PC-3 (cell line): Measurements from ENCODE around the gene DBNL. TPM values are rescaled to one million over a fixed set of nuclear protein-coding genes. Genes with fewer than 3 reads are reported as not detected.

ENCODE experiments used
- ATAC-seq: fragments of 200-7000 bp; cut with Tn5 transposase; 2 replicates; pipeline ENCODE4 v1.9.1; 2020; ENCODE audit warnings: mild to moderate bottlenecking, moderate library complexity
- BruUV-seq: library from RNA; stranded (reverse); fragments of 400-500 nt; replicated peaks from 2 replicates; lab custom pipeline; 2021; lab: Mats Ljungman, UMichigan
- CTCF ChIA-PET: fragments of 300-600 bp; sonication (Branson Sonifier 250); formaldehyde crosslinking; loops from one replicate; lab custom pipeline; 2022; ENCODE audit warnings: antibody characterized with exemption; lab: Charles Lee
- POLR2A ChIA-PET: fragments of 300-600 bp; sonication (Branson Sonifier 250); formaldehyde crosslinking; loops from one replicate; lab custom pipeline; 2022; ENCODE audit warnings: antibody characterized with exemption; ENCODE audit not compliant: unreplicated experiment; lab: Charles Lee
- DNase-seq: peaks from one replicate; pipeline ENCODE4 v3.0.0-alpha.2; 2015
- H2AFZ ChIP-seq: fragments of 300-600 bp; sonication (generic); 2 replicates; pipeline ENCODE4 v1.6.0; 2016; ENCODE audit warnings: antibody characterized with exemption, low read length
- H3F3A ChIP-seq: fragments of 300-600 bp; sonication (generic); one replicate; pipeline ENCODE4 v1.6.0; 2017; ENCODE audit warnings: antibody characterized with exemption, low read length, control low read depth, mild to moderate bottlenecking; ENCODE audit not compliant: unreplicated experiment
- H3K27ac ChIP-seq: fragments of 300-600 bp; sonication (generic); 2 replicates; pipeline ENCODE4 v1.5.1; 2016; ENCODE audit warnings: mild to moderate bottlenecking, low read length
- H3K27me3 ChIP-seq: fragments of 300-600 bp; sonication (generic); 2 replicates; pipeline ENCODE4 v1.6.1; 2016; ENCODE audit warnings: low read length, mixed read lengths
- H3K36me3 ChIP-seq: fragments of 300-600 bp; sonication (generic); 2 replicates; pipeline ENCODE4 v1.6.1; 2016; ENCODE audit warnings: low read depth, mixed run types, low read length, mixed read lengths
- H3K4me1 ChIP-seq: fragments of 300-600 bp; sonication (generic); 2 replicates; pipeline ENCODE4 v1.5.1; 2016; ENCODE audit warnings: low read length; ENCODE audit not compliant: insufficient read depth
- H3K4me2 ChIP-seq: fragments of 300-600 bp; sonication (generic); 2 replicates; pipeline ENCODE4 v1.6.0; 2016; ENCODE audit warnings: low read length
- H3K4me3 ChIP-seq: fragments of 300-600 bp; sonication (generic); 2 replicates; pipeline ENCODE4 v1.5.1; 2016; ENCODE audit warnings: mild to moderate bottlenecking, low read length, mixed read lengths
- H3K79me2 ChIP-seq: fragments of 300-600 bp; sonication (generic); 2 replicates; pipeline ENCODE4 v1.6.1; 2017; ENCODE audit warnings: low read length, mixed read lengths
- H3K9ac ChIP-seq: fragments of 300-600 bp; sonication (generic); 2 replicates; pipeline ENCODE4 v1.6.0; 2016; ENCODE audit warnings: mild to moderate bottlenecking, low read length
- H3K9me2 ChIP-seq: fragments of 300-600 bp; sonication (generic); replicated peaks from 2 replicates; pipeline ENCODE4 v1.6.1; 2016; ENCODE audit warnings: mixed run types, low read length, mixed read lengths
- H3K9me3 ChIP-seq: fragments of 300-600 bp; sonication (generic); 2 replicates; pipeline ENCODE4 v1.6.1; 2016; ENCODE audit warnings: low read length, mixed read lengths
- H4K20me1 ChIP-seq: fragments of 300-600 bp; sonication (generic); 2 replicates; pipeline ENCODE4 v1.6.1; 2016; ENCODE audit warnings: low read length, mixed read lengths
- CTCF ChIP-seq: fragments of 300-600 bp; sonication (generic); conservative IDR thresholded peaks from 2 replicates; pipeline ENCODE4 v1.5.1; 2017; ENCODE audit warnings: antibody characterized with exemption, low read depth, mild to moderate bottlenecking, low read length
- EZH2 ChIP-seq: fragments of 300-600 bp; sonication (generic); IDR thresholded peaks from one replicate; pipeline ENCODE4 v1.6.1; 2017; ENCODE audit warnings: antibody characterized with exemption, mild to moderate bottlenecking, low read length; ENCODE audit not compliant: unreplicated experiment
- EZH2phosphoT487 ChIP-seq: fragments of 300-600 bp; sonication (generic); IDR thresholded peaks from 2 replicates; pipeline ENCODE4 v1.6.1; 2018; ENCODE audit warnings: mild to moderate bottlenecking, antibody characterized with exemption, low read length, borderline replicate concordance
- intact Hi-C: fragments of 100-400 bp; cut with micrococcal nuclease; formaldehyde crosslinking; loops from 2 replicates; pipeline ENCODE4 v1.9.0; 2023
- total RNA-seq: library from RNA; depleted of rRNA; stranded (reverse); fragments of >200 nt; gene quantifications from 2 replicates; pipeline ENCODE4 v1.2.3, GENCODE V29; 2014

The DBNL gene
- total RNA-seq, 1 experiment from 2014 or later = 108 TPM

GRCh38 chr7:44100458-44101302 is 56.2 kb downstream of the DBNL start:
- Histone ChIP-seq H3K4me2 (no peak overlapping the region), H3K27ac (no peak overlapping the region), H3F3A (no peaks in the 10 kb centered on the region), H3K4me1 (no peaks in the 10 kb centered on the region), H3K36me3 (no peaks in the 10 kb centered on the region), H3K9me2 (no peaks in the 10 kb centered on the region), H3K4me3 (no peak overlapping the region), H4K20me1 (no peaks in the 10 kb centered on the region), H3K27me3 (no peaks in the 10 kb centered on the region), H3K9ac (no peak overlapping the region), H3K9me3 (no peaks in the 10 kb centered on the region), H2AFZ (no peak overlapping the region), H3K79me2 (no peaks in the 10 kb centered on the region)
- ChIA-PET CTCF (no interaction called here), POLR2A (no interaction called here)
- no TSS peak for BruUV-seq
- TF ChIP-seq EZH2 = no peak
- no peak for TF ChIP-seq EZH2phosphoT487
- TF ChIP-seq CTCF = no peak
- intact Hi-C loops = no loop called here
- DNase-seq (no peak), ATAC-seq (no peak)

- Histone ChIP-seq H3F3A (no peaks in the 10 kb centered on the region), H3K27ac (no peak overlapping the region), H2AFZ (no peak overlapping the region), H3K9me2 (no peaks in the 10 kb centered on the region), H3K9ac (no peak overlapping the region), H3K4me1 (no peaks in the 10 kb centered on the region), H3K79me2 (no peaks in the 10 kb centered on the region), H3K4me2 (no peak overlapping the region), H3K36me3 (no peaks in the 10 kb centered on the region), H3K9me3 (no peaks in the 10 kb centered on the region), H3K27me3 (no peaks in the 10 kb centered on the region), H3K4me3 (no peak overlapping the region), H4K20me1 (no peaks in the 10 kb centered on the region)
- ATAC-seq (no peak), DNase-seq (no peak)
- POLR2A ChIA-PET = no interaction called here
- CTCF ChIA-PET = no interaction called here
- TF ChIP-seq EZH2phosphoT487 = no peak
- no peak for TF ChIP-seq CTCF
- no peak for TF ChIP-seq EZH2
- intact Hi-C loops = no loop called here
- BruUV-seq = no TSS peak
These were observed 56.9 kb downstream of the DBNL start for GRCh38 chr7:44101303-44101965.
